Calu3 (cell line): Measurements from ENCODE around the gene RHCE. TPM values are rescaled to one million over a fixed set of nuclear protein-coding genes. Genes with fewer than 3 reads are reported as not detected.
"Not testable (repeated sequence)": the region's sequence is repeated elsewhere in the genome, so short reads cannot be mapped to it uniquely, and the experiment has no call there.

ENCODE experiments used
- BruUV-seq: library from RNA; stranded (reverse); fragments of 400-500 nt; replicated peaks from 2 replicates; lab custom pipeline; 2021; lab: Mats Ljungman, UMichigan
- CTCF ChIA-PET: fragments of 300-600 bp; sonication (Branson Sonifier 250); formaldehyde crosslinking; loops from one replicate; lab custom pipeline; 2022; ENCODE audit warnings: antibody characterized with exemption; lab: Charles Lee
- DNase-seq: peaks from one replicate; pipeline ENCODE4 v3.0.0; 2022
- H3K27ac Mint-ChIP-seq: one replicate; pipeline ENCODE4 v1.8.0; 2022; ENCODE audit warnings: mixed read lengths; ENCODE audit not compliant: unreplicated experiment
- H3K27me3 Mint-ChIP-seq: one replicate; pipeline ENCODE4 v1.8.0; 2022; ENCODE audit warnings: mixed read lengths; ENCODE audit not compliant: unreplicated experiment
- H3K36me3 Mint-ChIP-seq: one replicate; pipeline ENCODE4 v1.8.0; 2022; ENCODE audit warnings: mild to moderate bottlenecking, moderate library complexity, mixed read lengths; ENCODE audit not compliant: insufficient read depth, unreplicated experiment
- H3K4me1 Mint-ChIP-seq: one replicate; pipeline ENCODE4 v1.8.0; 2022; ENCODE audit warnings: mild to moderate bottlenecking, low read depth, mixed read lengths; ENCODE audit not compliant: unreplicated experiment
- H3K4me3 Mint-ChIP-seq: one replicate; pipeline ENCODE4 v1.8.0; 2022; ENCODE audit warnings: mild to moderate bottlenecking, low read depth, moderate library complexity, mixed read lengths; ENCODE audit not compliant: unreplicated experiment
- H3K9me3 Mint-ChIP-seq: one replicate; pipeline ENCODE4 v1.8.0; 2022; ENCODE audit warnings: low read depth, mixed read lengths; ENCODE audit not compliant: unreplicated experiment
- intact Hi-C: fragments of 100-400 bp; cut with micrococcal nuclease; formaldehyde crosslinking; loops from one replicate; pipeline ENCODE4 v1.10.0; 2022; ENCODE audit not compliant: unreplicated experiment
- total RNA-seq: library from RNA; stranded (reverse); gene quantifications from 2 replicates; pipeline ENCODE4 v1.2.3, GENCODE V29; 2022
- TF ChIP-seq, protein P1 (sequence below): fragments of 200-600 bp; IDR thresholded peaks from one replicate; pipeline ENCODE4 v1.8.0; 2022; ENCODE audit warnings: antibody characterized with exemption; ENCODE audit not compliant: unreplicated experiment

RHCE gene
- total RNA-seq, 1 experiment from 2014 or later: not detected

DNA sequence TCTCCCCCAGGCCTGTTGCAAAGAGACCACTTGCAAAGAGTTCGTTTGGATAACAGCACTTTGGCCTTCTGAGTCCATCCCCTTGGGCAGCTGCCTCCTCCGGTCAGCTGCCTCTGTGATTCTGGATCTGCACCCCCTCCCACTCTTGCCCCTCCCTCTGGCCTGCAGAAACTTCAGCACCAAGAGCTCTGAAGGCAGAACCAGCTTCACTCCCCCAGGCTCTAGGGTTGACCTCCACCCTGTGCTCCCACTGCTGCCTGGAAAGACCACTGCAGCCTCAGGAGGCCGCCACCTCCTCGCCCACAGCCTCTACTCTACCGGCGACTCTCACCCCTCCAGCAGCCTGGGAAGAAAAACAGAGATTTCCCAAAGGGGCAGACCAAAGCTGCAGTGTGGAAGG is 6.5 kb downstream of the RHCE start:
- H3K27ac Mint-ChIP-seq, intact Hi-C loops, H3K36me3 Mint-ChIP-seq, BruUV-seq, CTCF ChIA-PET, H3K4me3 Mint-ChIP-seq, H3K27me3 Mint-ChIP-seq, H3K4me1 Mint-ChIP-seq, DNase-seq, H3K9me3 Mint-ChIP-seq: not testable (repeated sequence)

GRCh38 chr1:25412872-25413623 is 7.6 kb downstream of the RHCE start:
- DNase-seq, H3K27ac Mint-ChIP-seq, H3K4me1 Mint-ChIP-seq, intact Hi-C loops, CTCF ChIA-PET, BruUV-seq, H3K27me3 Mint-ChIP-seq, H3K9me3 Mint-ChIP-seq, H3K4me3 Mint-ChIP-seq, H3K36me3 Mint-ChIP-seq: not testable (repeated sequence)

- intact Hi-C loops, BruUV-seq, H3K27me3 Mint-ChIP-seq, H3K36me3 Mint-ChIP-seq, H3K4me1 Mint-ChIP-seq, DNase-seq, H3K4me3 Mint-ChIP-seq, CTCF ChIA-PET, H3K27ac Mint-ChIP-seq, H3K9me3 Mint-ChIP-seq: not testable (repeated sequence)
Observed at GRCh38 chr1:25409641-25410427, 10.8 kb downstream of the RHCE start.

DNA sequence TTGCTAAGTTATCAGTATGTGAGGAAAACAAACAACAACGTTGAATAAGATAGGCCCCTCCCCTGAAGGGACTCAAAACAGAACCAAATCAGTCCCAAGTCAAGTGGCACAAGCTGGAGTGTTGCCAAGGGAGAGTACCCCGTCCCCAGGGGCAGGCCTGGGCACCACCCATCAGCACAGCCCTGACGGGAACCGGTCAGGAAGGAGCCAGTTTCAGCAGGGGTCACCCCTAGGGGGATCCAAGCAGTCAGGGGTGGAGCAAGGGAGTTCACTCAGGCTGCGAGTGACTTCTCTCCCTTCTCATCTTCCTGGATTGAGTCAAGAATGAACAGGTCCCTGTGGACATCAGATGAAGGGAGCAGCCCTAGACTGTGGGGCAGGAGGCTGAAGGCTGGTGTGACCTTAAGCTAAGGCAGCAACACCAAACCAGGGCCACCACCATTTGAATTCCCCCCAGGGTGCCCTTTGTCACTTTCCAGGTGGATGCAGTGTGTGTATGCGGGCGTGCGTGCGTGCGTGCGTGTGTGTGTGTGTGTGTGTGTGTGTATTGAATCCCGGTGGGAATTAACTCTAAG is 14.8 kb downstream of the RHCE start:
- DNase-seq, H3K36me3 Mint-ChIP-seq, H3K9me3 Mint-ChIP-seq, H3K4me1 Mint-ChIP-seq, intact Hi-C loops, CTCF ChIA-PET, H3K4me3 Mint-ChIP-seq, H3K27ac Mint-ChIP-seq, BruUV-seq: not testable (repeated sequence)
- peaks cover 24% of the 10 kb centered on the region for H3K27me3 Mint-ChIP-seq

DNA sequence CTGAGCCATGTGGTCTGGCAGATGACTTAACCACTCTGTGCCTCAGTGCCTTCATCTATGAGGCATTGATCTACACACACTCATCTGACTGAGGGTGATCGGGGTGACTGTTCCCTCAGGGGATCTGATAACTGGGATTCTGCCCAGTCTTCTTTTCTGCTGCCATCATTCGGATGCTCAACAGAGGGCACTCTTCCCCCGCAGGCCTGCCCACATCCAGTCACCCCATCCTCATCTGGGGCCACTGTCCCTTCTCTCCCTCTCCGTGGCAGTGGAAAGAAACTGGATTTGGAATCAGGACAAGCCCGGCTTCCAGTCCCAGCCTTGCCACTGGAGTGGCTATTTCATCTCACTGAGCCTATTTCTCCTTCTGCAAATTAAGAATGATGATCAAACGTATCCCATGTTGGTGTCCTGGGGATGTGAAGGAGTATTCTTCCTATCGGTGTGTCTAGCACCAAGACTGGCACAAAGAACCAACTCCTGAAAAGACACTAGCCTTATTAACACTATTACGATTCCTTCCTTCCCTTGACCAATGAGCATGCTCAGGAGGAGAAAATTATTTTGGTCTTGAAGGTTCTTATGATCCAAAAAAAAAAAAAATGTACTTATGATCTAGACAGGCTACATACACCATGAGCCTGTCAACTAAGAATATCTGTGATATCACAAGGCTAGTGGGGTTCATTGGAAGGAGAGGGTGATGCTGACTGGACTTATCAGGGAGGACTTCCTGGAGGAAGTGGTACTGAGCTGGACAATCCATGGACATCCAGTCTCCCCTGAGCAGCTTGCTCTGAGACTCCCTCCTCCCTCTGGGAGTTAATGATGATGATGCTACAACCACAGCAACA is 17.4 kb downstream of the RHCE start:
- TF ChIP-seq, protein P1, sequence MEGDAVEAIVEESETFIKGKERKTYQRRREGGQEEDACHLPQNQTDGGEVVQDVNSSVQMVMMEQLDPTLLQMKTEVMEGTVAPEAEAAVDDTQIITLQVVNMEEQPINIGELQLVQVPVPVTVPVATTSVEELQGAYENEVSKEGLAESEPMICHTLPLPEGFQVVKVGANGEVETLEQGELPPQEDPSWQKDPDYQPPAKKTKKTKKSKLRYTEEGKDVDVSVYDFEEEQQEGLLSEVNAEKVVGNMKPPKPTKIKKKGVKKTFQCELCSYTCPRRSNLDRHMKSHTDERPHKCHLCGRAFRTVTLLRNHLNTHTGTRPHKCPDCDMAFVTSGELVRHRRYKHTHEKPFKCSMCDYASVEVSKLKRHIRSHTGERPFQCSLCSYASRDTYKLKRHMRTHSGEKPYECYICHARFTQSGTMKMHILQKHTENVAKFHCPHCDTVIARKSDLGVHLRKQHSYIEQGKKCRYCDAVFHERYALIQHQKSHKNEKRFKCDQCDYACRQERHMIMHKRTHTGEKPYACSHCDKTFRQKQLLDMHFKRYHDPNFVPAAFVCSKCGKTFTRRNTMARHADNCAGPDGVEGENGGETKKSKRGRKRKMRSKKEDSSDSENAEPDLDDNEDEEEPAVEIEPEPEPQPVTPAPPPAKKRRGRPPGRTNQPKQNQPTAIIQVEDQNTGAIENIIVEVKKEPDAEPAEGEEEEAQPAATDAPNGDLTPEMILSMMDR: peak; percentile 22
- H3K27me3 Mint-ChIP-seq: peaks cover 38% of the 10 kb centered on the region
- intact Hi-C loops, H3K36me3 Mint-ChIP-seq, H3K9me3 Mint-ChIP-seq, BruUV-seq, H3K4me1 Mint-ChIP-seq, H3K4me3 Mint-ChIP-seq, H3K27ac Mint-ChIP-seq: not testable (repeated sequence)
- peak; percentile 4 for DNase-seq
- CTCF ChIA-PET: interaction anchor here (0.7 kb wide), 1 partner anchor 116 kb away, joined by 3 read pairs; no protein-coding TSS in a partner anchor

DNA sequence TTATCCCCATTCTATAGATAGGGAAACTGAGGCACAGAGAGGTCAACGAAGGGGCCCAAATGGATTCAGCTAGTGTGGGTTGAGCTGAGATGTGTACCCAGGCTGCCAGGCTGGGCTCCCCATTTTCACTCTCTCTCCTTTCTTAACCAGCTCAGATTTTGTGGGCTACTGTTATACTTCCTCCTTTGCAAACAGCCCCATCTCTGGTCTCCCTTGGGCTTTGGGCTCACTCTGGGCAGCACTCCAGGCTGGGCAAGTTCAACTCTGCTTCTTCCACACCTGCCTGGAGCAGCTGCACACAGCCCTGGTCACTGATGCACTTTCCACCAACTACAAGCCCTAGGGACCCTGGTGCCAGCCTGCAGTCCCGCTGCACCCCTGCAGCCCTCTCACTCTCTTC is 22.5 kb downstream of the RHCE start:
- DNase-seq, H3K27ac Mint-ChIP-seq, H3K36me3 Mint-ChIP-seq, H3K4me3 Mint-ChIP-seq, CTCF ChIA-PET, H3K9me3 Mint-ChIP-seq, BruUV-seq, H3K4me1 Mint-ChIP-seq, intact Hi-C loops: not testable (repeated sequence)
- peaks cover 48% of the 10 kb centered on the region for H3K27me3 Mint-ChIP-seq

DNA sequence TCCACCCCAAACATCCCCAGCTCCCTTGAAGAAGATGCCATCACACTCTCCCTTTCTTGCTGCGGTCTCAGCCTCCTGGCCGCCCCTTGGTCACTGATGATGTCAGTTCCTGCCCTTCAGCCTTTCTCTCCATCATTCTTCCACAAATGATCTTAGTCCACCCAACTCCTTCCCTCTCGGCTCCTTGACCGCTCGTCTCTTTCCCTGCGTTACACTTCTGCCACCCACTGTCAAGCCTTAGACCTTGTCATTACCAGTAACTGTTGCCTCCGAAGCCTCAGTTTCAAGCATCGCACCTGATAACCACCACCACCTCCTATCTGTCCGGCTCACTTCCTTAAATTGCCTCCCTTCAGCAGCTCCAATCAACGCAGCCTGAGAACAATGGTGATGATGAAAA is 23.1 kb downstream of the RHCE start:
- intact Hi-C loops, H3K4me3 Mint-ChIP-seq, H3K4me1 Mint-ChIP-seq, H3K27ac Mint-ChIP-seq, DNase-seq, H3K36me3 Mint-ChIP-seq, BruUV-seq, H3K9me3 Mint-ChIP-seq: not testable (repeated sequence)
- CTCF ChIA-PET: interaction anchor here (0.6 kb wide), 1 partner anchor 102 kb away, joined by 3 read pairs; no protein-coding TSS in a partner anchor
- H3K27me3 Mint-ChIP-seq: peaks cover 42% of the 10 kb centered on the region
